ENCODE results near the gene BICD1.
"Not testable (repeated sequence)": the region's sequence is repeated elsewhere in the genome, so short reads cannot be mapped to it uniquely, and the experiment has no call there.

BICD1 gene

DNA sequence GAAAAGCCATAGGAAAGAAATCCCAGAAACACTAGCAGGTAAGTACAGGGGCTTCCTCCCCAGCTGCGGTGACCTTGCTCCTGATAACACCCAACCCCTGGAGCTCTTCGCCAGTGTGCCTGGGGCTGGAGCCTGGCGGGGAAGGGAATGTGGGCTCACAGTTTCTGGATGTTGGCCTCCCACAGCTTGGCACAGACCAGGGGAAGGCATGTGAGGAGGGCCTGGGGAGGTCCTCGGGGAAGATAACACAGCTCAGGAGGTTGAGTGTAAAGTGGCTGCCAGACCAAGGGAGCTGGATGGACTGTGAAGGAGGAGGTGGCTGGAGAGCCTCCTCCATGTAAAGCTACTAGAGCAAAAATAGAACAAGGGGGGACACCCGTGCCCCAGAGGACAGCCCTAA is 120.1 kb downstream of the BICD1 start:
- POLR2A ChIA-PET, result no interaction called here
- no peak overlapping the region for H3K4me3 ChIP-seq (ENCODE audit: low read depth, low read length)
- TF ChIP-seq, protein P1, sequence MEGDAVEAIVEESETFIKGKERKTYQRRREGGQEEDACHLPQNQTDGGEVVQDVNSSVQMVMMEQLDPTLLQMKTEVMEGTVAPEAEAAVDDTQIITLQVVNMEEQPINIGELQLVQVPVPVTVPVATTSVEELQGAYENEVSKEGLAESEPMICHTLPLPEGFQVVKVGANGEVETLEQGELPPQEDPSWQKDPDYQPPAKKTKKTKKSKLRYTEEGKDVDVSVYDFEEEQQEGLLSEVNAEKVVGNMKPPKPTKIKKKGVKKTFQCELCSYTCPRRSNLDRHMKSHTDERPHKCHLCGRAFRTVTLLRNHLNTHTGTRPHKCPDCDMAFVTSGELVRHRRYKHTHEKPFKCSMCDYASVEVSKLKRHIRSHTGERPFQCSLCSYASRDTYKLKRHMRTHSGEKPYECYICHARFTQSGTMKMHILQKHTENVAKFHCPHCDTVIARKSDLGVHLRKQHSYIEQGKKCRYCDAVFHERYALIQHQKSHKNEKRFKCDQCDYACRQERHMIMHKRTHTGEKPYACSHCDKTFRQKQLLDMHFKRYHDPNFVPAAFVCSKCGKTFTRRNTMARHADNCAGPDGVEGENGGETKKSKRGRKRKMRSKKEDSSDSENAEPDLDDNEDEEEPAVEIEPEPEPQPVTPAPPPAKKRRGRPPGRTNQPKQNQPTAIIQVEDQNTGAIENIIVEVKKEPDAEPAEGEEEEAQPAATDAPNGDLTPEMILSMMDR (IDR thresholded peaks at IDR 0.05; ENCODE audit: insufficient read depth, low read length, missing control alignments), result no peak
- CTCF ChIA-PET, result no interaction called here
- DNase-seq (ENCODE audit: low read depth, low spot score), result no peak

DNA sequence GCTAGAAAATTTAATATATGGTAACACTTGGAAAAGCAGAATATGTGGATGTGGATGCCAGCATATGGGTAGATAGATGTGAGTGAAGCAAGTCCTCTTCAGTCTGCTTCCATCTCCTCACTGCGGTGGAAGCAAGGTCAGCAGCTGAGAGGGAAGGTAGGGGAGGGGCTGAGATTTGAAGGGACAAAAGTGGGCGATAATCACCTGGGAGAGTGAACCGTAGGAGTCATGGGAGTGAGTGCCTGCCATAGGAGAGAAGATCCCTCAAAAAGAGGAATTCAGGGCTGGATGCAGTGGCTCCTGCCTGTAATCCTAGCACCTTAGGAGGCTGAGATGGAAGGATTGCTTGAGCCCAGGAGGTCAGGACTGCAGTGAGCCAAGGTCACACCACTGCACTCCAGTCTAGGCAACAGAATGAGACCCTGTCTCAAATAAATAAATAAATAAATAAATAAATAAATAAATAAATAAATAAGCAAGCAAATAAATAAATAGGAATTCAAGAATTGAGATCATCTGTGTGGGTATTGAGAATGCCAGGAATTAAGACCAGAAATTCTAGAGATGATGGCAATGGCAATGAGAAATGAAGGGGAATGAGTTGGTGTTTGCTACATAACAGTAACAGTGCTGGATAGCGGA is 123.4 kb downstream of the BICD1 start:
- no peak overlapping the region for H3K4me3 ChIP-seq (ENCODE audit: low read depth, low read length)
- ChIA-PET POLR2A (interaction anchor here (0.7 kb wide), 1 partner anchor 184 kb away, joined by 5 read pairs; no protein-coding TSS in a partner anchor), CTCF (interaction anchor here (1.2 kb wide), 1 partner anchor 161 kb away, joined by 3 read pairs; no protein-coding TSS in a partner anchor)
- no peak for DNase-seq (ENCODE audit: low read depth, low spot score)
- TF ChIP-seq, protein P1 (IDR thresholded peaks at IDR 0.05; ENCODE audit: insufficient read depth, low read length, missing control alignments), result no peak

DNA sequence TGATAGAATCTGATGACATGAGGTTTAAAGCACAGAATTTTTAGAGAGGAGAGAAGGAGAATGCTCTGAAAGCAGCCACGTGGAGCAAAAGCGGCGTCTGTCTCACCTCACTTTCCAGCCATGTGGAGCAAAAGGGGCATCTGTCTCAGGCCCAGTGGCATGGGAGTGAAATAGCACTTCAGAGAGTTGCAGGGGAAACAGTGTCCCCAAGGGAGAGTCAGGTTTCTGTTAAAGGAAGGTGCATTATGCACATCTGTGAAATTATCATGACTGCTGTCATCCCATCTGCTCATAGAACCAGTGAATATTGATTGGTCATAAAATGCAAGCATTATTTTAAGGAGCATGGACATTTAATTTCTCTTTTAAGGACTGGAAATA is 124.0 kb downstream of the BICD1 start:
- no peak overlapping the region for H3K4me3 ChIP-seq (ENCODE audit: low read depth, low read length)
- ChIA-PET CTCF (no interaction called here), POLR2A (interaction anchor here (0.7 kb wide), 1 partner anchor 185 kb away, joined by 5 read pairs; no protein-coding TSS in a partner anchor)
- TF ChIP-seq, protein P1 (IDR thresholded peaks at IDR 0.05; ENCODE audit: insufficient read depth, low read length, missing control alignments), result no peak
- no peak for DNase-seq (ENCODE audit: low read depth, low spot score)

DNA sequence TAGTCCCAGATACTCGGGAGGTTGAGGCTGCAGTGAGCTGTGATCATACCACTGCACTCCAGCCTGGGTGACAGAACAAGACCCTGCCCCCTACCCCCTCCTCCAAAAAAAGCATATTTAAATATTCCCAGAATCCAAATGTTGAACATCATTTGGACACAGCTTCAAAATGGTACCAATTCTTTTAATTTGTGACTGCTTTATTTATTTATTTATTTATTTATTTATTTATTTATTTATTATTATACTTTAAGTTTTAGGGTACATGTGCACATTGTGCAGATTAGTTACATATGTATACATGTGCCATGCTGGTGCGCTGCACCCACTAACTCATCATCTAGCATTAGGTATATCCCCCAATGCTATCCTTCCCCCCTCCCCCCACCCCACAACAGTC is 124.7 kb downstream of the BICD1 start:
- POLR2A ChIA-PET; DNase-seq (ENCODE audit: low read depth, low spot score); CTCF ChIA-PET; H3K4me3 ChIP-seq (ENCODE audit: low read depth, low read length): not testable (repeated sequence)

DNA sequence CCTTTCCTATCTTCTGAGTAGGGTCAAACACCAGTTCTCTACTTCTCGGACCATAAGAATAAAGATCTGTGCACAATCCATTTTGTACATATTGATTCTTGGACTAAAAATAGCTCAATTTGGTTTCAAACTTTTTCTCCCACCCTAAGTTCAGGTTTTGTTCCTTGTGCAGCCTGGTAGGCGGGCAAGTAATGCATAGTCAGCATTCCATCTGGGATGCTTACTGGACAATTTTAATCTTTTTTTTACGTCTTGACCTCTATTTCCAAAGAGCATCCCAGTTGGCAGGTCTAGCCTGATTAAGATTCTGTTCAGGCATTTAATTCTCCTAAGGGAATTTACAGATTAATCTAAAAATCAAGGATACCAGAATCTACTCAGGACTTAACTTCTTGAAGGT is 126.9 kb downstream of the BICD1 start:
- POLR2A ChIA-PET, result no interaction called here
- no peak for DNase-seq (ENCODE audit: low read depth, low spot score)
- no peak overlapping the region for H3K4me3 ChIP-seq (ENCODE audit: low read depth, low read length)
- TF ChIP-seq, protein P1 (IDR thresholded peaks at IDR 0.05; ENCODE audit: insufficient read depth, low read length, missing control alignments), result no peak
- CTCF ChIA-PET, result no interaction called here

DNA sequence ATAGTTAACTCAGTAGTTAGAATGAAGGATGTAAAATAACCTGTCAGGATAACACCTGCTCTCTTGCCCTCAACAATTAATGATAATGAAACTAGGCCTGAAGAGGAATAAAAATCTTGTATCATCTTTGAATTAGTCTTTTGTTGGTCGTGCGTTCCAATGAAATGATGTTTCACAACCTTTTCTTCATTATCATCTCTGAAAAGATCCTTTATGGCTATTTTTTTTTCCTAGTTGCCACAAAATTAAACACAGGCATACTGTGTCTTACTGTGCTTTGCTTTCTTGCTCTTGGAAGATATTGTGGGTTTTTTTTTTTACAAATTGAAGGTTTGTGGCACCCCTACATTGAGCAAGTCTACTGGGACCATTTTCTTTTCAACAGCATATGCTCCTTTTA is 128.6 kb downstream of the BICD1 start:
- CTCF ChIA-PET, result no interaction called here
- POLR2A ChIA-PET, result no interaction called here
- DNase-seq (ENCODE audit: low read depth, low spot score), result no peak
- no peak overlapping the region for H3K4me3 ChIP-seq (ENCODE audit: low read depth, low read length)
- TF ChIP-seq, protein P1 (IDR thresholded peaks at IDR 0.05; ENCODE audit: insufficient read depth, low read length, missing control alignments), result no peak

DNA sequence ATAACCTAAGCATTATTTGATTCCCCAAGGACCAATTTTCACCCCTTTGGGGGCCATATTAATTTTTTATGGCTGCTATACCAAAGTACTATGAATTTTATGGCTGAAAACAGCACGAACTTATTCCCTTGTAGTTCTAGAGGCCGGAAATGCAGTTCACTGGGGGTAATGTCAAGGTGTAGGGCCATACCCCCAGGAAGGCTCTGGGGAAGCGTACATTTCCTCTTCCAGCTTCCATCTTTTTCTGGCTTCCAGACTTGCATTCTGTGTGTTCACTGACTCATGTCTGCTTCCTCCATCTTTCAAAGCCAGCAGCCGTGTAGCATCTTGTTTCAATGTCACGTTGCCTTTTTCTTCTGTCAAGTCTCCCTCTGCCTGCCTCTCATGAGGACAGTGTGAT is 133.5 kb downstream of the BICD1 start:
- TF ChIP-seq, protein P1 (IDR thresholded peaks at IDR 0.05; ENCODE audit: insufficient read depth, low read length, missing control alignments), result no peak
- ChIA-PET POLR2A (no interaction called here), CTCF (no interaction called here)
- H3K4me3 ChIP-seq (ENCODE audit: low read depth, low read length), result no peak overlapping the region
- DNase-seq (ENCODE audit: low read depth, low spot score), result no peak

Measured in AG04449 (cell line).